ENCODE data around the gene PTAFR.

Gene PTAFR

DNA sequence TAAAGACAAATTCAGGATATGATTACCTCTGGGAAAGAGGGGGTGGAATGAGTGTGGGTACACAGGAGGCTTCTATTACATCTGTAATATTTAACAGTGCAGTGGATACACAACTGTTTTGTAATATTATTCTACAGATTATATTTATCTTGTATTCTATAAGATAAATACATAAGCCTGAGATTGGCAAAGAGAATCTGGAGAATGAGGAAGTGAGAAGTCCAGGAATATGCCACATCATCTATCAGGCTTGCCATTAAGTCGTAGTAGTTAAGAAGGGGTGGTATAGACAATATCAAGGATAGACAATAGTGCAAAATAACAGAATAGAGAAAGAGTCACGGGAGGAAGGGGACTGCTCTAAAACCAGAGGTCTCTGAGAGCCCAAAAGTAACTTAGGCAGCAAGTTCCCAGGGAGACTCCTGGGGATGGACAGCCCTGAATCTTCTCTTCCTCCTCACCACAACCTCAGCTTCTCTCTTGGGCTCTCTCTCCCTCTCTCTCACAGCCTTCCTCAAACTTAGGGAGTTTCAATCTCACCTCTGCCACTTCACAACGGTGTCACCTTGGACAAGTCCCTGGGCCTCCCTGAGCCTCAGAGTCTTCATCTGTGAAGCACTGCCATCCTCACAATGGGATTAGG lies 14.0 kb upstream of the PTAFR start:
- H3K27ac Mint-ChIP-seq, result no peak overlapping the region
- H3K4me1 Mint-ChIP-seq, result no peaks in the 10 kb centered on the region
- no peaks in the 10 kb centered on the region for H3K9me3 Mint-ChIP-seq
- H3K4me3 Mint-ChIP-seq, result no peak overlapping the region
- H3K27me3 Mint-ChIP-seq, result no peaks in the 10 kb centered on the region
- ATAC-seq (no peak), DNase-seq (no peak)

DNA sequence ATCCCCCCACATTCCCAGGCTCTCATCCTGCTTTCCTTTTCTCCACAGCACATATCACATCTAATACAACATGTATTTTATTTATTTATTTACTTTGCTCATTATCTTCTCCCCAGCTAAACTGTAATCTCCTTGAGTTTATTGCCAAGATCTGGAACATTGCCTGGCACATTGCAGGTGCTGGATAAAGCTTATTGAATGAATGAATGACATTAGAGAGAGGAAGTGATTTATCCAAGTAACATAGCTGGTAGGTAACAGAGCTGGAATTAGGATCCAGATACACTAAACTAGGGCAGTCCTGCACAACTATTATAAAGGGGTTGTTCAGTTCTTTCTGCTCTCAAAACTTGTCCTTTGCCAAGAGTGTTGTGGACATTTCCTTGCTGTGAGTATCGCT lies 8.6 kb upstream of the PTAFR start:
- ATAC-seq (no peak), DNase-seq (no peak)
- peaks cover 20% of the 10 kb centered on the region for H3K27me3 Mint-ChIP-seq
- H3K27ac Mint-ChIP-seq, result no peak overlapping the region
- H3K4me1 Mint-ChIP-seq, result peaks cover 13% of the 10 kb centered on the region
- no peaks in the 10 kb centered on the region for H3K9me3 Mint-ChIP-seq
- no peak overlapping the region for H3K4me3 Mint-ChIP-seq

DNA sequence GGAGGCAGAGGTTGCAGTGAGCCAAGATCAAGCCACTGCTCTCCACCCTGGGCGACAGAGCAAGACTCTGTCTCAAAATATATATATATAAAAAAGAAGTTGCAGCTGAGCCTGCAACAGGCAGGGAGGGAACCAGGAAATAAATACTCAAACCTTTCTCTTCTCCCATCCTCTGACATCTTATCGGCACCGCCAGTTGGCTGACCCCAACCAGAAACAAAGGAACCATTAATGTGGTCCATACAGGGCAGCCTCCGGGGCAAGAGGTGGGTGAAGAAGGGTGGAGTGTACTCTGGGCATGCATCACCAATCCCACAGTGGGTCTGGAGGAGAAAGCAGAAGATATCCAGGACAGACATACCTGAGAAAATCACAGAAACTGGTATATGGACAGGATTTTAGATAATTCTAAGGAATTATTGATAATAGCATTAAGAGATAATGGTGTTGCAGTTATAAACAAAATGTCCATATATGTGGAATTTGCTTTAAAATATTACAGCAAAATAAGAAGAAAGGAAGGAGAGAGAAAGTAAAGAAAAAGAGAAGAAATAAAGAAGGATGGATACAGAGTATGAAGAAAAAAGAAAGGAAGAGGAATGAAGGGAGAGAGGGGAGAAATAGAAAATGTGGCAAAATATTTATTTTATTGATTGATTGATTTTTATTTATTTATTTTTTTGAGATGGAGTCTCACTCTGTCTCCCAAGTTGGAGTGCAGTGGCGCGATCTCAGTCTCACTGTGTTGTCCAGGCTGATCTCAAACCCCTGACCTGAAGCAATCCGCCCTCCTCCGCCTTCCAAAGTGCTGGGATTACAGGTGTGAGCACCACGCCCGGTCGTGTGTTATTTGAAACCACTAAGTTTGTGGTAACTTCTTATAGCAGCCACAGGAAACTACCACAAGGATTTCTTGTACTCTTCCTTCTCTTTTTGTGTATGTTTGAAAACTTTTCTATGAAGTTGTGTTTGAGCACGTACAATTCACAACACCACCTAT lies 4.1 kb upstream of the PTAFR start:
- ATAC-seq, result no peak
- H3K4me1 Mint-ChIP-seq, result peaks cover 17% of the 10 kb centered on the region
- no peaks in the 10 kb centered on the region for H3K9me3 Mint-ChIP-seq
- no peak overlapping the region for H3K27ac Mint-ChIP-seq
- H3K27me3 Mint-ChIP-seq, result peaks cover 57% of the 10 kb centered on the region
- no peak for DNase-seq
- H3K4me3 Mint-ChIP-seq, result peak overlapping the region in 1 of 2 donors; percentile 17

DNA sequence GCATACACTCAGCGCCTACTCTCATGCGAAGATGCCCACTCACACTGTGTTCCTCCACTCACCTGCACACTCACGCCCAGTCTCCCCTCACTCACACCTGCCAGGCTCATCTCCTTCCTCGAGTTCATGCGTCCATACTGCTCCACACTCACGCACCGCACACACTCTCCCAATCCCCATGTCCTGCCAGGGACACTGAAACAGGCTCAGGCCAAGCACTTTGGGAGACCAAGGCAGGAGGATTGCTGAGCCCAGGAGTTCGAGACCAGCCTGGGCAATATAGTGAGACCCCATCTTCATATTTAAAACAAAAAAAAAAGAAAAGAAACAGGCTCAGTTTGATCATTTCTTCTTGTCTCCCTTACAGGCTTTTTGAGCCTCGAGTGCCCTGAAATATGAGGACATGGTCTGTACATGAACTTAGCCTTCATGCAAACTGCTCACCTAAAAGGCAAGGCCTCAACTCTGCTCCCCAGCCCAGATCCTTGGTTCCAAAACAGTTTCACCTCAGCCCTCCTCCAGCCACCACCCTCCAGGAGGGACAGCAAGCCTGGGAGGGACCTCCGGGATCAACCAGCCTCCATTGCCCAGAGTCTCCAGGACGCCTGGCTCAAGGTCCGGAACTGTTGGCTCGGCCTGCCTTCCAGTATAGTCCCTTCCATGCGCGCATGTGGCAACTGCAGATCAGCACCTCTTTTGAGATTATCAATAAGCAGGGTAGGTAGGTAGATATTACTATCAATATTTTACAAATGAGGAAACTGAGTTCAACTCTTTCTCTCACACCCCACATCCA lies 2.4 kb upstream of the PTAFR start:
- Mint-ChIP-seq H3K4me1 (peaks cover 20% of the 10 kb centered on the region), H3K27ac (no peak overlapping the region), H3K4me3 (no peak overlapping the region), H3K27me3 (peaks cover 75% of the 10 kb centered on the region), H3K9me3 (no peaks in the 10 kb centered on the region)
- ATAC-seq, result no peak
- DNase-seq, result no peak

DNA sequence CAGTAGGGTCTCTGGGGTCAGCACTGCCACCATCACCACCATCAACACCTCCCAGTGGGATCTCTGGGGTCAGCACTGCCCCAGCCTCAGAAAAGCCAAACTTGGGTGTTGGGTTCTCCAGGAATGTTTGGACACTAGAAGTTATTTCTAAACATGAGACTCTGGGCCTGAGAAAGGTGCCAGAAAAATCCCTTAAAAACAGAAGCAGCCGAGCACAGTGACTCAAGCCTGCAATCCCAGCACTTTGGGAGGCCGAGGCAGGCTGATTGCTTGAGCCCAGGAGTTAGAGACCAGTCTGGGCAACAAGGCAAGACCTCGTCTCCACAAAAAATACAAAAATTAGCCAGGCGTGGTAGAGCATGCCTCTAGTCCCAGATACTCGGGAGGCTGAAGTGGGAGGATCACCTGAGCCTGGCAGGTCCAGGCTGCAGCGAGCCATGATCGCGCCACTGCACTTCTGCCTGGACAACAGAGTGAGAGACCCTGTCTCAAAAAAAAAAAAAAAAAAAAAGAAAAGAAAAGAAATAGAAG lies 470 bp downstream of the PTAFR start:
- ATAC-seq (no peak), DNase-seq (no peak)
- Mint-ChIP-seq H3K27me3 (peaks cover 85% of the 10 kb centered on the region), H3K27ac (no peak overlapping the region), H3K4me1 (peaks cover 41% of the 10 kb centered on the region), H3K4me3 (no peak overlapping the region), H3K9me3 (no peaks in the 10 kb centered on the region)

DNA sequence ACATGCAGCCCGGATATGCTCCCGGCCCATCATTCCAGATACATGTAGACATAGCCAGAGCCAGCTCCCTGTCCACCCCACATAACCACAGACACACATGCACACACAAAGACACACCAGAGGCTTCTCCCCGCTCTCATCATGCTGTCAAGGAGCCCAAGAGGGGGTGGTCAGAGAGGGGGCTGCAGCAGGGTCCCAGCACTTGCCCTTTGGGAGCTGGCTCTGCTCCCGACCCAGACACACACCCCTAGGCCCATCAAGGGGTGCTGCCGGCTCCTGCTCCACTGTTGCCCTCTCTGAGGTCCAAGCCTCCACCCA lies 2.6 kb downstream of the PTAFR start:
- Mint-ChIP-seq H3K4me1 (peaks cover 47% of the 10 kb centered on the region), H3K27me3 (peaks cover 79% of the 10 kb centered on the region), H3K27ac (no peak overlapping the region), H3K4me3 (peak overlapping the region in 1 of 2 donors; percentile 35), H3K9me3 (no peaks in the 10 kb centered on the region)
- DNase-seq, result no peak
- ATAC-seq, result no peak

DNA sequence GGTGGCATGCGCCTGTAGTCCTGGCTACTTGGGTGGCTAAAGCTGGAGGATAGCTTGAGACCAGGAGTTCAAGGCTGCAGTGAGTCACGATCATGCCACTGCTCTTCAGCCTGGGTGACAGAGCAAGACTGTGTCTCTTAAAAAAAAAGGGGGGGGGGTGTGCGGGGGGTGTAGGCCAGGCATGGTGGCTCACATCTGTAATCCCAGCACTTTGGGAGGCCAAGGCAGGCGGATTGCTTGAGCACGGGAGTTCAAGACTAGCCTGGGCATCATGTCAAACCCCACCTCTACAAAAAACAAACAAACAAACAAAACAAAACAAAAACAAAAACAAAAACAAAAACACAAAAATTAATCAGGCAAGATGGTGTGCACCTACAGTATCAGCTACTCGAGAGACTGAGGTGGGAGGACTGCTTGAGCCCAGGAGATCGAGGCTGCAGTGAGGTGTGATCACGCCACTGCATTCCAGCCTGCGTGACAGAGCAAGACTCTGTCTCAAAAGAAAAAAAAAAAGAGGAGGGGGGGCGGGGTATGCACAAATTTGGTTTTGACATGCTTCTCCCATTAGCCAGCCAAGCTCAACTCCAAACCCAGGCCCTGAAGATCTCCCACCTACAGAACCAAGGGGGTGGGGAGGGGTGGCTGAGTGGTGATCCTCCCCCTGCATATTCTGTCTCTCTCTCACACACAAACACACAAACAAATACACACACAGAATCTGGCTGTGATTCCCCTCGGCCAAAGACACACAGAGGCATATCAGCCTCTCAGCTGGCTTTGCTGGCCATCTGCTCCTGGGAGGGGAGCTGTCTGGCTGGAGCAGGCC lies 3.1 kb downstream of the PTAFR start:
- ATAC-seq (no peak), DNase-seq (no peak)
- no peaks in the 10 kb centered on the region for H3K9me3 Mint-ChIP-seq
- peak overlapping the region in 1 of 2 donors; percentile 35 for H3K4me3 Mint-ChIP-seq
- peaks cover 53% of the 10 kb centered on the region for H3K4me1 Mint-ChIP-seq
- H3K27me3 Mint-ChIP-seq, result peaks cover 78% of the 10 kb centered on the region
- H3K27ac Mint-ChIP-seq, result no peak overlapping the region

DNA sequence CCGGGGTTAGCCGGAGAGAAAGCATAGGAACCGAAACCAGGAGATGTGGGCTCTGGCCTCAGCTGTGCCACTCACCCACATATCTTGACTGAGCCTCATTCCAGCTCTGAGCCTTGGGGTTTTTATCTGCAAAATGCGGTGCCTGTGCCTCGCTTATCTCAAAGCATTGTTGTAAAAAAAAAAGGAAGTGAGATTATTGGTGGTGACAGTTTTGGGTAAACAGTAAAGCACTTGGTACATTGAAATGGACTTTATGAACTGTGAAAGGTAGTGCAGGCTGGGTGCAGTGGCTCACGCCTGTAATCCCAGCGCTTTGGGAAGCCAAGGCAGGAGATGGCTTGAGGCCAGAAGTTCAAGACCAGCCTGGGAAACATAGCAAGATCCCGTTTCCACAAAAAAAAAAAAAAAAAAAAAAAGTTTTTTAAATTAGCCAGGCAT lies 3.8 kb downstream of the PTAFR start:
- Mint-ChIP-seq H3K27me3 (peaks cover 78% of the 10 kb centered on the region), H3K9me3 (no peaks in the 10 kb centered on the region), H3K27ac (no peak overlapping the region), H3K4me3 (peak overlapping the region; percentile 1 to 13), H3K4me1 (peaks cover 56% of the 10 kb centered on the region)
- DNase-seq, result peak; percentile 30 to 67
- peak; percentile 57 for ATAC-seq

DNA sequence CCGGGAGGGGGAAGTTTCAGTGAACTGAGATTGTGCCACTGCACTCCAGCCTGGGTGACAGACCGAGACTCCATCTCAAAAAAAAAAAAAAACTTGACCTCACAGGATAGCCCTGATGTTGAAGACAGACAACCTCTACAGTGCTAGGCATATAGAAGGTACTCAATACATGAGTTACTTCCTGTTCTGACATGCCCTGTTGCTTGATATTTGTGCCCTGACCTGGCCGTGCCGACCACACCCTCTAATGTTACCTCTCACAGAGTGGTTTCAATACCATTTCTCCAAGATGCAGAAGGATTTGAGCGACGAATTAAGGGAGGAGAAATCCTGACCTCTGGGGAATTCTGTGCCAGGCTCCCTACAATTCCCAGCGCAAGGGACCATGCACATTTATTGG lies 5.2 kb downstream of the PTAFR start:
- no peak overlapping the region for H3K27ac Mint-ChIP-seq
- no peak overlapping the region for H3K4me3 Mint-ChIP-seq
- DNase-seq (no peak), ATAC-seq (no peak)
- no peaks in the 10 kb centered on the region for H3K9me3 Mint-ChIP-seq
- peaks cover 52% of the 10 kb centered on the region for H3K4me1 Mint-ChIP-seq
- H3K27me3 Mint-ChIP-seq, result peaks cover 74% of the 10 kb centered on the region

DNA sequence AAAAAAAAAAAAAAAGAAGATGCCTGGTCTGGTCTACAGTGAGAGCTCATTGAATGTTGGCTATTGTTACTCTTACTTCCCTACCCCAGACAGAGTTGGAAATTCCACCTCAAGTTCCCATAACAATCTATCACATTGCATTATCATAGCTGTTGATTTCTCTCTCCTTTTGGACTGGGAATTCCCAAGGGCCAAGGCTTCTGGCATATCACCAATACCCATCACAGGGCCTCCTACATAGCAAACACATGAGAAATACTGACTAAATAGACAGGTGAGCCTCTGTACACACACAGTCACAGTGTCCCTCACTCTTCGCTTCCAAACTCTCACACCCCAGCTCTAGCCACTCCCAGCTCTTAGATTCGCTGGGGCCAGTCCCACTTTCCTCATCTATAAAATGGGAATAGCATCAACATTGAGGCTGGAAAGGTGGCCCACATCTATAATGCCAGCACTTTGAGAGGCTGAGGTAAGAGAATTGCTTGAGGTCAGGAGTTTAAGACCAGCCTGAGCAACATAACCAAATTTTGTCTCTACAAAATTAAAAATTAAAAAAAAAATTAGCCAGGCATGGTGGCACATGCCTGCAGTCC lies 6.4 kb downstream of the PTAFR start:
- H3K27me3 Mint-ChIP-seq, result peaks cover 71% of the 10 kb centered on the region

DNA sequence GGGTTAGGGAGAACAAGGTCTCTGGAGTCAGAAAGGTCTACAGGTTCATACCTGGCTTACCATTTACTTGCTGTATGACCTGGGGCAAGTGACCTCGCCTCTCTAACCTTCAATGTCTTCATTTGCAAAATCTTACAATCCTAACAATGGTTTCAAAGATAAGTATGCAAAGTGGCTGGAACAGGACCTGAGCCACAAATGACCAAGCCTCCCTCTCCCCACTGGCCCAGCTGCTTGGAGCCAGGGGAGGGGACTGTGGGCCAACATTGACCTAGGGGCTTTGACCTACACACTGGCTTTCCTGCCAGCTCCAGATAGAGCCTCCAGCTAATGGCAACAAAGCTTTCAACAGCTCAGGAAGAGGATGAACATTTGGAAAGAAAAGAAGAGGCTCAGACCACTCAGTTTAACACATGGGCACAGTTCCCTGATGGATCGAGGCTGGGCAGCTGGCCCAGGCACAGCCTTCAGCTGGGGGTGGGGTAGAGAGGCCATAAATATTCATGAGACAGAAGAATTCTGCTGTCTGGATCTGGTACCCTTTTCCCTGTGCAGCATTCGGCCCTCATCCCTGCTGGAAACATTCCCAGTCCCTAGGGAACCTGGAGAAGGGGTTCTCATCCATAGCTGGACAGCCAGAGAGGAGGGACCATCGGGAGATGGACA lies 12.9 kb downstream of the PTAFR start:
- Mint-ChIP-seq H3K9me3 (no peaks in the 10 kb centered on the region), H3K27me3 (peaks cover 82% of the 10 kb centered on the region), H3K4me3 (no peak overlapping the region), H3K4me1 (peaks cover 6% of the 10 kb centered on the region), H3K27ac (no peak overlapping the region)
- ATAC-seq (no peak), DNase-seq (no peak)

More for the DNA sequence above, 6.4 kb downstream of the PTAFR start:
- ATAC-seq (no peak), DNase-seq (no peak)
- peak overlapping the region in 1 of 2 donors; percentile 31 for H3K27ac Mint-ChIP-seq
- H3K9me3 Mint-ChIP-seq, result no peaks in the 10 kb centered on the region
- peaks cover 52% of the 10 kb centered on the region for H3K4me1 Mint-ChIP-seq
- H3K4me3 Mint-ChIP-seq, result no peak overlapping the region

DNA sequence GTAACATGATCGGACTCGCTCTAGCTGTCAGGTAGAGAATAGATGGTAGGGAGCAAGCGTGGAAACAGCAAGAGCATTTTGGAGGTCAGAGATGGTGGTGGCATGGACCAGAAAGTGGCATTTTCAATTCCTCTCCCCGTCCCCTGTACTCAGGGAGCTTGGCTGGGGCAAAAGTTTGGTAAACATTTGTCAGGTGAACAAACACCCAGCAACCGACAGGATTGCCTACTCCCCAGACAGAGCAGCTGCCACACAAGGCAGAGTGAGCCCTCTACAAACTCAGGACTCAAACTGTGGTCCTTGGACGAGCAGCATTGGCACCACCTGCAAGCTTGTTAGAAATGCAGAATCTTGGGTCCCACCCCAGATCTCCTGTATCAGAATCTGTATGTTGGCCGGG lies 14.3 kb downstream of the PTAFR start:
- H3K27me3 Mint-ChIP-seq, result peaks cover 83% of the 10 kb centered on the region
- no peak overlapping the region for H3K4me3 Mint-ChIP-seq
- ATAC-seq (no peak), DNase-seq (no peak)
- no peak overlapping the region for H3K27ac Mint-ChIP-seq
- no peaks in the 10 kb centered on the region for H3K9me3 Mint-ChIP-seq
- H3K4me1 Mint-ChIP-seq, result no peaks in the 10 kb centered on the region

DNA sequence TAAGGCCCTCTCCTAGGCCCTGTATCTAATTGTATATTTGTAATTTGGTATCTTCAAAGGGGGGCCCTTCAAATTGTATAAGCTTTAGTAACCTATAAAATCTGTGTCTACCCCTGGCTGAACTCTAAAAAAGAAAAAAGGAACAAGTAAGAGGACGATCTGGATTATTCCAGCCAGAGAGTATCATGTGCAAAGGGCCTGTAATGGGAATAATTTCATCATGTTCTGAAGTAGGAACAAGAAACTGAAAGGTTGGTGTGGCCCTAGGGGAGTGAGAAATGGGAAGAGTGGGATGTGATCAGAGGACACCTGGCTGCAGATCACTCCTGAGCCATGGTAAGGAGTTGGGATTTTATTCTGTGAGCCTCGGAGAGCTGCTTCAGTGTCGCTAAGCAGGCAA lies 14.7 kb downstream of the PTAFR start:
- Mint-ChIP-seq H3K27me3 (peaks cover 79% of the 10 kb centered on the region), H3K4me1 (no peaks in the 10 kb centered on the region), H3K27ac (no peak overlapping the region), H3K9me3 (no peaks in the 10 kb centered on the region), H3K4me3 (no peak overlapping the region)
- ATAC-seq (no peak), DNase-seq (no peak)

DNA sequence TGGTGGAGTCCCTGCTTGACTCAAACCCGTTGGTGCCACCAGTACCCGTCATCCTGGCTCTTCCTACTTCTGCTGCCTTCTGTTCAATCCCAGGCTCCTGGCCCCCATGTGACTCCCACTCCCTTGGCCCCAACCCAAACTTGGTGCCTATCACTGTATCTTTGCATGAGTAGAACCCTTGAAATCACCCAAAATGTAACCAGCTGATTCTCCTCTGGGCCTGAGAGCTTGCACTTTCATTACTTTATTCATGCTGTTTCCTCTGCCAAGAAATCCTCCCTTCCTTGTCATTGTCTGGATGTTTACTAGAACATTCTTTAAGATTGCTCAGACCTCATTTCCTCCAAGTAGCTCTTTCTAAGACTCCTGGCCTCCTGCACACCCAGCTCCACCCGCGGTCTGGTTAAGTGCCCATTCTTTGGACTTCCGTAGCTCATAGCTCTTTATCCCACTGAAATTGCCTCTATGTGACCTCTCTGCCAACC lies 15.7 kb downstream of the PTAFR start:
- H3K4me3 Mint-ChIP-seq, result no peak overlapping the region
- H3K27me3 Mint-ChIP-seq, result peaks cover 69% of the 10 kb centered on the region
- H3K9me3 Mint-ChIP-seq, result no peaks in the 10 kb centered on the region
- no peaks in the 10 kb centered on the region for H3K4me1 Mint-ChIP-seq
- DNase-seq (no peak), ATAC-seq (no peak)
- H3K27ac Mint-ChIP-seq, result no peak overlapping the region
